GM18520 (cell line): Measurements from ENCODE around the gene LIMCH1.

Experiments
- ATAC-seq: cut with Tn5 transposase; IDR thresholded peaks from one replicate; pipeline ENCODE4 v1.9.1; 2021; ENCODE audit not compliant: unreplicated experiment

The LIMCH1 gene

GRCh38 chr4:41602886-41603498 lies 65.0 kb downstream of the LIMCH1 start:
- ATAC-seq = no peak

- ATAC-seq = no peak
Observed at GRCh38 chr4:41609851-41610250, 71.9 kb downstream of the LIMCH1 start.

GRCh38 chr4:41610474-41610873 lies 72.5 kb downstream of the LIMCH1 start:
- ATAC-seq = no peak

- ATAC-seq = no peak
Observed at GRCh38 chr4:41611124-41611838, 73.3 kb downstream of the LIMCH1 start.

GRCh38 chr4:41611881-41612871 lies 74.2 kb downstream of the LIMCH1 start:
- no peak for ATAC-seq

GRCh38 chr4:41613386-41613785 lies 75.4 kb downstream of the LIMCH1 start:
- no peak for ATAC-seq

- no peak for ATAC-seq
Observed at GRCh38 chr4:41613821-41614220, 75.9 kb downstream of the LIMCH1 start.

GRCh38 chr4:41614519-41614918 lies 76.6 kb downstream of the LIMCH1 start:
- no peak for ATAC-seq

- no peak for ATAC-seq
Observed at GRCh38 chr4:41619161-41619560, 81.2 kb downstream of the LIMCH1 start.

GRCh38 chr4:41620594-41621256 lies 82.8 kb downstream of the LIMCH1 start:
- no peak for ATAC-seq

- ATAC-seq = no peak
Observed at GRCh38 chr4:41622787-41623186, 84.8 kb downstream of the LIMCH1 start.

GRCh38 chr4:41624765-41625164 lies 86.8 kb downstream of the LIMCH1 start:
- ATAC-seq = no peak

GRCh38 chr4:41625531-41625930 lies 87.6 kb downstream of the LIMCH1 start:
- ATAC-seq = no peak

- no peak for ATAC-seq
Observed at GRCh38 chr4:41628936-41629335, 91.0 kb downstream of the LIMCH1 start.

GRCh38 chr4:41631523-41631922 lies 93.6 kb downstream of the LIMCH1 start:
- ATAC-seq = no peak

- no peak for ATAC-seq
Observed at GRCh38 chr4:41632481-41633073, 94.6 kb downstream of the LIMCH1 start.

- no peak for ATAC-seq
Observed at GRCh38 chr4:41633321-41633720, 95.4 kb downstream of the LIMCH1 start.

GRCh38 chr4:41635441-41635840 lies 97.5 kb downstream of the LIMCH1 start:
- ATAC-seq = no peak

- ATAC-seq = no peak
Observed at GRCh38 chr4:41638203-41638602, 100.2 kb downstream of the LIMCH1 start.

- no peak for ATAC-seq
Observed at GRCh38 chr4:41638866-41639265, 100.9 kb downstream of the LIMCH1 start.

GRCh38 chr4:41639291-41639690 lies 101.3 kb downstream of the LIMCH1 start:
- ATAC-seq = no peak
